Fibroblast of upper back skin (primary cell): ENCODE data around the gene SBNO2.

ENCODE experiments used
- DNase-seq: peaks from one replicate; pipeline ENCODE4 v3.0.0-alpha.2; 2013

Gene SBNO2

GRCh38 chr19:1068009-1069001 lies 105.8 kb downstream of the SBNO2 start:
- DNase-seq, result no peak

- DNase-seq, result no peak
Measured at GRCh38 chr19:1067341-1067957, 106.6 kb downstream of the SBNO2 start.

GRCh38 chr19:1066748-1067340 lies 107.2 kb downstream of the SBNO2 start, which contains the start of gene ARHGAP45:
ARHGAP45 (plus strand) TSS chr19:1067167; CDS start chr19:1067406, 239 bp downstream.
- no peak for DNase-seq

GRCh38 chr19:1066251-1066747 lies 107.8 kb downstream of the SBNO2 start:
- DNase-seq, result no peak

GRCh38 chr19:1065606-1066109 lies 108.4 kb downstream of the SBNO2 start:
- DNase-seq, result no peak

GRCh38 chr19:1064661-1065605 lies 109.1 kb downstream of the SBNO2 start:
- DNase-seq, result peak; percentile 25

GRCh38 chr19:1063909-1064660 lies 110.0 kb downstream of the SBNO2 start:
- no peak for DNase-seq

- DNase-seq, result no peak
Measured at GRCh38 chr19:1063030-1063908, 110.8 kb downstream of the SBNO2 start.

- no peak for DNase-seq
Measured at GRCh38 chr19:1062387-1063029, 111.6 kb downstream of the SBNO2 start.

GRCh38 chr19:1061987-1062386 lies 112.1 kb downstream of the SBNO2 start:
- DNase-seq, result no peak

GRCh38 chr19:1060689-1061088 lies 113.4 kb downstream of the SBNO2 start:
- DNase-seq, result no peak

GRCh38 chr19:1058112-1058511 lies 116.0 kb downstream of the SBNO2 start:
- no peak for DNase-seq
